Measurements from ENCODE around the gene E4F1. TPM values are rescaled to one million over a fixed set of nuclear protein-coding genes. Genes with fewer than 3 reads are reported as not detected.

Gene E4F1
- total RNA-seq, 1 experiment from 2014 or later: 30.1 TPM

DNA sequence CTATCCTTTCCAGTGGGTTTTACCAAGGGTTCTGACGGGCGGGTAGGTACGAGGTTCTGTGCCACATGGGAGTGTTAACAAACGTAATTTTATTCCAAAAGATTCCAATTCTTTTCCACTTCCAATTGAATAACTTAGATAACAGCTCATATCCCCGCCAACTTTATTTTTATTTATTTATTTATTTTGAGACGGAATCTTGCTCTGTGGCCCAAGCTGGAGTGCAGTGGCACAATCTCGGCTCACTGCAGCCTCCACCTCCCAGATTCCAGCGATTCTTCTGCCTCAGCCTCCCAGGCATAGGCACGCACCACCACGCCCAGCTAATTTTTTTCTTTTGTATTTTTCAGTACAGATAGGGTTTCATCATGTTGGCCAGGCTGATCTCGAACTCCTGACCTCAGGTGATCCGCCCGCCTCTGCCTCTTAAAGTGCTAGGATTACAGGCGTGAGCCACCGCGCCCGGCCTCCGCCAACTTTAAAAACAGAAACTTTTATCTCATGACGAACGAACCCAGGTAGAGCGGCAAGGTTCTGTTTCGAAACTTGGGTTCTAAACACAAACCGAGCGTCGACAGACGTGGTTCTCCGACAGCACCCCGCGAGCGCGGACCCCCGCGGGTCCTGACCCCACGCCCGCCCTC lies 27.4 kb downstream of the E4F1 start:
- Histone ChIP-seq H3K9me3 (no peaks in the 10 kb centered on the region), H3K36me3 (ENCODE audit: control insufficient read depth, insufficient read depth, low read length) (peaks cover 2% of the 10 kb centered on the region; the same call in 1 of the 2 replicates), H3K4me3 (ENCODE audit: low read depth, low read length) (peak overlapping the region; percentile 69), H3K27me3 (replicated peaks; ENCODE audit: control insufficient read depth, insufficient read depth, low read length) (no peaks in the 10 kb centered on the region), H3K4me1 (peaks cover 7% of the 10 kb centered on the region)
- CTCF ChIA-PET: interaction anchor here (0.6 to 2.2 kb wide), 8 partner anchors 10 to 300 kb away, joined by 3 to 29 read pairs (median 4); partner anchors contain the start of genes CASKIN1 and PGP
- Mint-ChIP-seq H3K4me1 (ENCODE audit: low read depth, unreplicated experiment) (peaks cover 7% of the 10 kb centered on the region), H3K27me3 (ENCODE audit: insufficient read depth, unreplicated experiment) (no peaks in the 10 kb centered on the region), H3K4me3 (ENCODE audit: unreplicated experiment) (peak overlapping the region; percentile 89), H3K9me3 (ENCODE audit: unreplicated experiment) (no peaks in the 10 kb centered on the region), H3K27ac (ENCODE audit: unreplicated experiment) (peak overlapping the region; percentile 95), H3K36me3 (ENCODE audit: insufficient read depth, unreplicated experiment) (peaks cover 91% of the 10 kb centered on the region)
- TSS peak; percentile 74 for BruUV-seq (replicated peaks)
- POLR2A ChIA-PET: interaction anchor here (0.5 to 2.4 kb wide), 9 partner anchors 9 to 204 kb away, joined by 3 to 21 read pairs (median 8); partner anchors contain the start of genes PGP and TRAF7
- TF ChIP-seq, protein P1, sequence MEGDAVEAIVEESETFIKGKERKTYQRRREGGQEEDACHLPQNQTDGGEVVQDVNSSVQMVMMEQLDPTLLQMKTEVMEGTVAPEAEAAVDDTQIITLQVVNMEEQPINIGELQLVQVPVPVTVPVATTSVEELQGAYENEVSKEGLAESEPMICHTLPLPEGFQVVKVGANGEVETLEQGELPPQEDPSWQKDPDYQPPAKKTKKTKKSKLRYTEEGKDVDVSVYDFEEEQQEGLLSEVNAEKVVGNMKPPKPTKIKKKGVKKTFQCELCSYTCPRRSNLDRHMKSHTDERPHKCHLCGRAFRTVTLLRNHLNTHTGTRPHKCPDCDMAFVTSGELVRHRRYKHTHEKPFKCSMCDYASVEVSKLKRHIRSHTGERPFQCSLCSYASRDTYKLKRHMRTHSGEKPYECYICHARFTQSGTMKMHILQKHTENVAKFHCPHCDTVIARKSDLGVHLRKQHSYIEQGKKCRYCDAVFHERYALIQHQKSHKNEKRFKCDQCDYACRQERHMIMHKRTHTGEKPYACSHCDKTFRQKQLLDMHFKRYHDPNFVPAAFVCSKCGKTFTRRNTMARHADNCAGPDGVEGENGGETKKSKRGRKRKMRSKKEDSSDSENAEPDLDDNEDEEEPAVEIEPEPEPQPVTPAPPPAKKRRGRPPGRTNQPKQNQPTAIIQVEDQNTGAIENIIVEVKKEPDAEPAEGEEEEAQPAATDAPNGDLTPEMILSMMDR (IDR thresholded peaks at IDR 0.05; ENCODE audit: insufficient read depth in 1 of 2, low read depth in 1 of 2, low read length in 1 of 2, severe bottlenecking in 1 of 2, unreplicated experiment in 1 of 2): no peak
- peak in 1 of 2 experiments; percentile 55 for DNase-seq
- intact Hi-C loops (cut with micrococcal nuclease; ENCODE audit: unreplicated experiment): no loop called here

DNA sequence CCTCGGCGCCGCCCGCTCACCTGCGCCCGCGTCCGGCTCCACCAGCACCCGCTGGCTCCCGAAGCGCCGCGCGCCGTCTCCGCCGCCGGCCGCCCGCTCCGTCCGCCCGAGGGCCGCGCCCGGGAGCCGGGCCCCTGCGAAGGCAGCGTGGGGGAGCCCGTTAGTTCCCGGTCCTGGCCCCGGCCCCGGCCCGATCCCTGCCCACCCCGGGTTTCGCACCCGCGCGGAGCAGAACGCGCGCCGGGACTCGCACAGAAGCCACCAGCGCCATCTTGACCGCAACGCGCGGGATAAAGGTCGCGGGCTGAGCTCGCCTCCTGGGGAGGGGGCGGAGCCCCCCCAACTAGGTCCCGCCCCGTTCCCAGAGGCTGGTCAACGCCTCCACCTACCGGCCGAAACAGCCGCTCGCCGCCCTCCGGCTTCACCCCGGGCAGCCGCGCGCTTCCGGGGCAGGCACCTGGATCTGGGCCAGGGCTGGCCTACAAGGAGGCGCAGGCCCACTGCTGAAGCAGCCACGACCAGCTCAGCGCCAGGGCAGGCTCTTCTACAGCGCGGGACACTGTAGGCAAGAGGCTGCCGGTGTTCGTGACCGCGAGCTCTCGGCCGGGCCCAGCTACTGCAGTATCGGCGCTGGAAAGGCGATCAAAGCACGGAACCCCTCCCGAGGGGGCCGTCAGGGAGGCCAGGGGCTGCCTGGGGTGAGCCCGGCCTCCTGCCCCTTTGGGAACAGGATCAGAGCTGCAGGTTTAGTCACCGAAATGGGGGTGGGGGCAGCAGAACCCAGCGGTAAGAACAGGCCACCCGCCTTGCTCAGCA lies 28.1 kb downstream of the E4F1 start, which contains the start of gene ECI1:
TSS of gene ECI1 (minus strand) at position 292 of the 816 bp plus-strand sequence. CDS start at position 271, 21 bp downstream.
- BruUV-seq (replicated peaks): no TSS peak
- Mint-ChIP-seq H3K4me3 (ENCODE audit: unreplicated experiment) (peak within 1 kb of the TSS; percentile 89), H3K27ac (ENCODE audit: unreplicated experiment) (peak within 1 kb of the TSS; percentile 95), H3K4me1 (ENCODE audit: low read depth, unreplicated experiment) (peaks cover 7% of the 10 kb centered on the region), H3K27me3 (ENCODE audit: insufficient read depth, unreplicated experiment) (no peaks in the 10 kb centered on the region), H3K36me3 (ENCODE audit: insufficient read depth, unreplicated experiment) (peaks cover 91% of the 10 kb centered on the region), H3K9me3 (ENCODE audit: unreplicated experiment) (no peaks in the 10 kb centered on the region)
- ChIA-PET POLR2A (interaction anchor here (0.5 to 2.4 kb wide), 15 partner anchors 9 to 287 kb away, joined by 3 to 21 read pairs (median 4); partner anchors contain the start of genes CEMP1, NTHL1, PGP and RPS2), CTCF (interaction anchor here (0.5 to 2.2 kb wide), 11 partner anchors 11 to 309 kb away, joined by 3 to 29 read pairs (median 3); partner anchors contain the start of genes CASKIN1, MSRB1, PGP and TEDC2)
- no peaks in the 10 kb centered on the region for H3K27me3 ChIP-seq (replicated peaks; ENCODE audit: control insufficient read depth, insufficient read depth, low read length)
- H3K4me1 ChIP-seq: peaks cover 7% of the 10 kb centered on the region
- TF ChIP-seq, protein P1 (IDR thresholded peaks at IDR 0.05; ENCODE audit: insufficient read depth in 1 of 2, low read depth in 1 of 2, low read length in 1 of 2, severe bottlenecking in 1 of 2, unreplicated experiment in 1 of 2): peak; percentile 60 to 69
- intact Hi-C loops (cut with micrococcal nuclease; ENCODE audit: unreplicated experiment): loop anchor here (2.0 kb wide), 1 partner anchor 57 kb away; no protein-coding TSS in a partner anchor
- H3K9me3 ChIP-seq: no peaks in the 10 kb centered on the region
- H3K4me3 ChIP-seq (ENCODE audit: low read depth, low read length): peak within 1 kb of the TSS; percentile 69
- H3K36me3 ChIP-seq (ENCODE audit: control insufficient read depth, insufficient read depth, low read length): peaks cover 2% of the 10 kb centered on the region; the same call in 1 of the 2 replicates
- peak; percentile 92 to 96 for DNase-seq

DNA sequence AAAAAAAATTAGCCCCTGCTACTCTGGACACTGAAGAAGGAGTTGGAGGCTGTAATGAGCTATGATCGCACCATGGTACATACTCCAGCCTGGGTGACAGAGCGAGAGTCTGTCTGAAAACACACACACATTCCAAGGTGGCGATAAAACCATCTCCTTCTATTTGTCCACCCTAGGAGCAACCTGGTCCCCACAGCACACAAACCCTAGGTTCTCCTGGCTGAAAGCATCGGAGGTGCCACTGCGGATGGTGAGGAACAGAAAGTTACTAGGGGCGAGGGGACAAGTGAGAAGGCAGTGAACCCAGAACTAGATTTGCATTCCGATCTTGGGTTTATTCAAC lies 29.4 kb downstream of the E4F1 start:
- Mint-ChIP-seq H3K27ac (ENCODE audit: unreplicated experiment) (peak overlapping the region; percentile 32), H3K36me3 (ENCODE audit: insufficient read depth, unreplicated experiment) (peaks cover 98% of the 10 kb centered on the region), H3K4me1 (ENCODE audit: low read depth, unreplicated experiment) (peaks cover 7% of the 10 kb centered on the region), H3K4me3 (ENCODE audit: unreplicated experiment) (no peak overlapping the region), H3K9me3 (ENCODE audit: unreplicated experiment) (no peaks in the 10 kb centered on the region), H3K27me3 (ENCODE audit: insufficient read depth, unreplicated experiment) (no peaks in the 10 kb centered on the region)
- H3K36me3 ChIP-seq (ENCODE audit: control insufficient read depth, insufficient read depth, low read length): peaks cover 2% of the 10 kb centered on the region; the same call in 1 of the 2 replicates
- POLR2A ChIA-PET: interaction anchor here (2.4 kb wide), 1 partner anchor 38 kb away, joined by 21 read pairs; the partner anchor contains the start of gene PGP
- intact Hi-C loops (cut with micrococcal nuclease; ENCODE audit: unreplicated experiment): loop anchor here (2.0 kb wide), 1 partner anchor 58 kb away; no protein-coding TSS in a partner anchor
- H3K27me3 ChIP-seq (replicated peaks; ENCODE audit: control insufficient read depth, insufficient read depth, low read length): no peaks in the 10 kb centered on the region
- CTCF ChIA-PET: interaction anchor here (0.7 to 2.2 kb wide), 3 partner anchors 14 to 207 kb away, joined by 3 to 29 read pairs (median 3); partner anchors contain the start of genes CASKIN1 and TEDC2
- no TSS peak for BruUV-seq (replicated peaks)
- TF ChIP-seq, protein P1 (IDR thresholded peaks at IDR 0.05; ENCODE audit: insufficient read depth in 1 of 2, low read depth in 1 of 2, low read length in 1 of 2, severe bottlenecking in 1 of 2, unreplicated experiment in 1 of 2): no peak
- H3K9me3 ChIP-seq: no peaks in the 10 kb centered on the region
- H3K4me1 ChIP-seq: peaks cover 7% of the 10 kb centered on the region
- no peak overlapping the region for H3K4me3 ChIP-seq (ENCODE audit: low read depth, low read length)
- DNase-seq: no peak

All from Caco-2 (cell line).